ENCODE data around the gene ARHGEF18.

- TF ChIP-seq ZNF530 (tag by site-specific recombination; IDR thresholded peaks at IDR 0.05; ENCODE audit: low read depth) (no peak), ZNF391 (tag by site-specific recombination; IDR thresholded peaks at IDR 0.05; ENCODE audit: borderline replicate concordance, low read depth) (no peak), CTCF (tag by site-specific recombination; IDR thresholded peaks at IDR 0.05) (no peak), ZNF416 (tag by site-specific recombination; IDR thresholded peaks at IDR 0.05) (no peak), SP7 (tag by site-specific recombination; IDR thresholded peaks at IDR 0.05) (no peak)
Measured at GRCh38 chr19:7326105-7326877, 22.4 kb upstream of the ARHGEF18 start.

Measured in HEK293 (cell line).